ENCODE data around the gene PGLYRP2. TPM values are rescaled to one million over a fixed set of nuclear protein-coding genes. Genes with fewer than 3 reads are reported as not detected.

PGLYRP2 gene
- total RNA-seq, 1 experiment from 2014 or later = not detected

GRCh38 chr19:15425321-15425950 is 53.9 kb downstream of the PGLYRP2 start:
- ATAC-seq (no peak), DNase-seq (no peak)
- no peak for TF ChIP-seq EZH2phosphoT487 (IDR thresholded peaks at IDR 0.05; ENCODE audit: borderline replicate concordance, low read length)
- no peak for TF ChIP-seq CTCF (conservative IDR thresholded peaks at IDR 0.05; ENCODE audit: low read depth, low read length)
- no peak for TF ChIP-seq EZH2 (IDR thresholded peaks at IDR 0.05; ENCODE audit: low read length, unreplicated experiment)
- intact Hi-C loops (cut with micrococcal nuclease) = no loop called here
- ChIA-PET POLR2A (ENCODE audit: unreplicated experiment) (no interaction called here), CTCF (no interaction called here)
- peaks cover 1% of the 10 kb centered on the region for H3K4me1 ChIP-seq (ENCODE audit: insufficient read depth, low read length)
- peaks cover 9% of the 10 kb centered on the region; the same call in 1 of the 2 replicates for H4K20me1 ChIP-seq (ENCODE audit: low read length)
- no peak overlapping the region for H3K9ac ChIP-seq (ENCODE audit: low read length)
- peaks cover 59% of the 10 kb centered on the region for H3K36me3 ChIP-seq (ENCODE audit: low read depth, low read length)
- H3F3A ChIP-seq (ENCODE audit: low read length, unreplicated experiment) = no peaks in the 10 kb centered on the region
- H2AFZ ChIP-seq (ENCODE audit: low read length) = no peak overlapping the region
- H3K4me2 ChIP-seq (ENCODE audit: low read length) = no peak overlapping the region
- H3K27me3 ChIP-seq (ENCODE audit: low read length) = no peaks in the 10 kb centered on the region
- H3K9me3 ChIP-seq (ENCODE audit: low read length) = no peaks in the 10 kb centered on the region
- peaks cover 23% of the 10 kb centered on the region for H3K79me2 ChIP-seq (ENCODE audit: low read length)
- no peak overlapping the region for H3K4me3 ChIP-seq (ENCODE audit: low read length)
- H3K9me2 ChIP-seq (replicated peaks; ENCODE audit: low read length) = no peaks in the 10 kb centered on the region
- no peak overlapping the region for H3K27ac ChIP-seq (ENCODE audit: low read length)
- no TSS peak for BruUV-seq (replicated peaks)

GRCh38 chr19:15424692-15425272 is 54.5 kb downstream of the PGLYRP2 start:
- ATAC-seq (no peak), DNase-seq (no peak)
- Histone ChIP-seq H3K9me2 (replicated peaks; ENCODE audit: low read length) (no peaks in the 10 kb centered on the region), H3K4me2 (ENCODE audit: low read length) (no peak overlapping the region), H3K79me2 (ENCODE audit: low read length) (peaks cover 17% of the 10 kb centered on the region), H4K20me1 (ENCODE audit: low read length) (0 out of 2 replicates have a peak, but pooled peaks cover 5% of the 10 kb centered on the region), H3K4me3 (ENCODE audit: low read length) (no peak overlapping the region), H2AFZ (ENCODE audit: low read length) (no peak overlapping the region), H3F3A (ENCODE audit: low read length, unreplicated experiment) (no peaks in the 10 kb centered on the region), H3K27ac (ENCODE audit: low read length) (no peak overlapping the region), H3K27me3 (ENCODE audit: low read length) (no peaks in the 10 kb centered on the region), H3K36me3 (ENCODE audit: low read depth, low read length) (peaks cover 57% of the 10 kb centered on the region), H3K9ac (ENCODE audit: low read length) (no peak overlapping the region), H3K9me3 (ENCODE audit: low read length) (no peaks in the 10 kb centered on the region), H3K4me1 (ENCODE audit: insufficient read depth, low read length) (peaks cover 3% of the 10 kb centered on the region; the same call in 1 of the 2 replicates)
- BruUV-seq (replicated peaks) = no TSS peak
- intact Hi-C loops (cut with micrococcal nuclease) = no loop called here
- TF ChIP-seq CTCF (conservative IDR thresholded peaks at IDR 0.05; ENCODE audit: low read depth, low read length) = no peak
- no peak for TF ChIP-seq EZH2 (IDR thresholded peaks at IDR 0.05; ENCODE audit: low read length, unreplicated experiment)
- TF ChIP-seq EZH2phosphoT487 (IDR thresholded peaks at IDR 0.05; ENCODE audit: borderline replicate concordance, low read length) = no peak
- ChIA-PET CTCF (no interaction called here), POLR2A (ENCODE audit: unreplicated experiment) (no interaction called here)

DNA sequence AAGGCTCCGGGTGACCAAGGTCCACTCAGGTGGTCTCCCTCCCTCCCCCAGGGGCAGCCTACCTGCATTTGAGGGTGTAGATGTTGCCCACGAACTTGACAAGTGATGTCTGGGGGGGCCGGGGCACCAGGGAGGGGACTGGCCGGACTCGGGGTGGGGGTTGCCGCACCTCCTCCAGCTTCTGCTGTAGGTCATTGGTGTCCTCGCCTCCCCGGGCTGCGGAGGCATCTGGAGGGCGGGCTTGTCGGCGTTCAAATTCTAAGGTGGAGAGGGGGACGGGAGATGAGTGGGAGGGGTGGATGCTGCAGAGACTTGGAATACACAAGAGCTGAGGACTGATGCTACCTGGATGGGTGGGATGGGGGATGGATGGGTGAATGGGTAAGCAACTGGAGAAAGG is 55.2 kb downstream of the PGLYRP2 start:
- CTCF ChIA-PET = no interaction called here

More for the DNA sequence above, 55.2 kb downstream of the PGLYRP2 start:
- POLR2A ChIA-PET (ENCODE audit: unreplicated experiment) = no interaction called here
- H4K20me1 ChIP-seq (ENCODE audit: low read length) = 0 out of 2 replicates have a peak, but pooled peaks cover 5% of the 10 kb centered on the region
- H3F3A ChIP-seq (ENCODE audit: low read length, unreplicated experiment) = no peaks in the 10 kb centered on the region
- H3K9me2 ChIP-seq (replicated peaks; ENCODE audit: low read length) = no peaks in the 10 kb centered on the region
- no peak for TF ChIP-seq EZH2 (IDR thresholded peaks at IDR 0.05; ENCODE audit: low read length, unreplicated experiment)
- no peak for TF ChIP-seq EZH2phosphoT487 (IDR thresholded peaks at IDR 0.05; ENCODE audit: borderline replicate concordance, low read length)
- no peak for TF ChIP-seq CTCF (conservative IDR thresholded peaks at IDR 0.05; ENCODE audit: low read depth, low read length)
- H3K4me3 ChIP-seq (ENCODE audit: low read length) = no peak overlapping the region
- DNase-seq (no peak), ATAC-seq (no peak)
- H3K36me3 ChIP-seq (ENCODE audit: low read depth, low read length) = peaks cover 56% of the 10 kb centered on the region
- H3K79me2 ChIP-seq (ENCODE audit: low read length) = peaks cover 10% of the 10 kb centered on the region
- no peak overlapping the region for H3K27ac ChIP-seq (ENCODE audit: low read length)
- no TSS peak for BruUV-seq (replicated peaks)
- H3K27me3 ChIP-seq (ENCODE audit: low read length) = no peaks in the 10 kb centered on the region
- H3K4me2 ChIP-seq (ENCODE audit: low read length) = no peak overlapping the region
- no peak overlapping the region for H2AFZ ChIP-seq (ENCODE audit: low read length)
- intact Hi-C loops (cut with micrococcal nuclease) = no loop called here
- peaks cover 9% of the 10 kb centered on the region; the same call in 1 of the 2 replicates for H3K4me1 ChIP-seq (ENCODE audit: insufficient read depth, low read length)
- no peaks in the 10 kb centered on the region for H3K9me3 ChIP-seq (ENCODE audit: low read length)
- H3K9ac ChIP-seq (ENCODE audit: low read length) = no peak overlapping the region

Measured in PC-3 (cell line).